Mesenchymal stem cell (in vitro differentiated cells and primary cell): ENCODE data around the gene CATSPER4.

Experiments
- DNase-seq: peaks from one replicate; pipeline ENCODE4 v3.0.0-alpha.2; 2013
- H2AFZ ChIP-seq: one replicate; pipeline ENCODE4 v1.6.1; 2013; ENCODE audit warnings: low read depth, mild to moderate bottlenecking, control low read depth, inconsistent platforms, low read length, moderate library complexity
- H2AK5ac ChIP-seq: 2 replicates; pipeline ENCODE4 v1.6.1; 2013; ENCODE audit warnings: low read length, moderate library complexity, mild to moderate bottlenecking, inconsistent platforms; ENCODE audit not compliant: severe bottlenecking
- H2BK120ac ChIP-seq: one replicate; pipeline ENCODE4 v1.6.1; 2013; ENCODE audit warnings: low read depth, mild to moderate bottlenecking, inconsistent platforms, low read length, moderate library complexity
- H2BK12ac ChIP-seq, 2 experiments: one replicate each; pipeline ENCODE4 v1.6.1; 2013; ENCODE audit warnings: inconsistent platforms in 2 of 2, low read length in 2 of 2, mild to moderate bottlenecking in 2 of 2, moderate library complexity in 2 of 2, control low read depth in 1 of 2
- H2BK15ac ChIP-seq: one replicate; pipeline ENCODE4 v1.6.1; 2013; ENCODE audit warnings: mild to moderate bottlenecking, low read depth, inconsistent platforms; ENCODE audit not compliant: poor library complexity, severe bottlenecking
- H2BK5ac ChIP-seq: 2 replicates; pipeline ENCODE4 v1.6.1; 2013; ENCODE audit warnings: low read depth, mild to moderate bottlenecking, low read length, control low read depth, inconsistent platforms; ENCODE audit not compliant: poor library complexity, severe bottlenecking
- H3K14ac ChIP-seq, 2 experiments: one replicate each; pipeline ENCODE4 v1.6.1; 2013; ENCODE audit warnings: inconsistent platforms in 2 of 2, low read length in 2 of 2, control low read depth in 1 of 2, mild to moderate bottlenecking in 1 of 2, moderate library complexity in 1 of 2
- H3K18ac ChIP-seq, 2 experiments: one replicate each; pipeline ENCODE4 v1.6.1; 2013; ENCODE audit warnings: inconsistent platforms in 2 of 2, low read length in 2 of 2, control low read depth in 1 of 2, low read depth in 1 of 2, mild to moderate bottlenecking in 1 of 2
- H3K23ac ChIP-seq, 2 experiments: one replicate each; pipeline ENCODE4 v1.6.1; 2013; ENCODE audit warnings: inconsistent platforms in 2 of 2, low read length in 2 of 2, mild to moderate bottlenecking in 2 of 2, moderate library complexity in 2 of 2, control low read depth in 1 of 2
- H3K27ac ChIP-seq: 2 replicates; pipeline ENCODE4 v1.5.1; 2013; ENCODE audit warnings: mild to moderate bottlenecking, moderate library complexity, low read length, control low read depth, inconsistent platforms; ENCODE audit not compliant: poor library complexity, severe bottlenecking
- H3K27me3 ChIP-seq, 2 experiments: 2 replicates each; pipeline versions ENCODE4 v1.6.1 to v1.7.0; 2013; ENCODE audit warnings: low read length in 2 of 2, mild to moderate bottlenecking in 2 of 2, moderate library complexity in 2 of 2, control low read depth in 1 of 2, inconsistent platforms in 1 of 2; ENCODE audit not compliant: control insufficient read depth in 1 of 2, insufficient read depth in 1 of 2
- H3K36me3 ChIP-seq, 2 experiments: 2 replicates each; pipeline versions ENCODE4 v1.6.1 to v1.7.0; 2013; ENCODE audit warnings: low read length in 2 of 2, control low read depth in 1 of 2, inconsistent platforms in 1 of 2, low read depth in 1 of 2, mild to moderate bottlenecking in 1 of 2; ENCODE audit not compliant: insufficient read depth in 2 of 2, control insufficient read depth in 1 of 2
- H3K4ac ChIP-seq, 2 experiments: one replicate each; pipeline ENCODE4 v1.6.1; 2013; ENCODE audit warnings: inconsistent platforms in 2 of 2, low read length in 2 of 2, mild to moderate bottlenecking in 2 of 2, moderate library complexity in 2 of 2, control low read depth in 1 of 2, low read depth in 1 of 2
- H3K4me1 ChIP-seq: 2 replicates; pipeline ENCODE4 v1.6.1; 2013; ENCODE audit warnings: low read depth, low read length, control low read depth; ENCODE audit not compliant: control insufficient read depth, insufficient read depth
- H3K4me2 ChIP-seq: 2 replicates; pipeline ENCODE4 v1.6.1; 2013; ENCODE audit warnings: low read length, mild to moderate bottlenecking, inconsistent platforms; ENCODE audit not compliant: poor library complexity, severe bottlenecking
- H3K4me3 ChIP-seq, 2 experiments: 2 replicates each; pipeline versions ENCODE4 v1.5.1 to v1.7.0; 2013; ENCODE audit warnings: low read length in 2 of 2, mild to moderate bottlenecking in 2 of 2, control low read depth in 1 of 2, low read depth in 1 of 2; ENCODE audit not compliant: insufficient read depth in 1 of 2
- H3K79me1 ChIP-seq: replicated peaks from 2 replicates; pipeline ENCODE4 v1.6.1; 2013; ENCODE audit warnings: mild to moderate bottlenecking, control low read depth, low read length, inconsistent platforms; ENCODE audit not compliant: poor library complexity, severe bottlenecking
- H3K9ac ChIP-seq: 2 replicates; pipeline ENCODE4 v1.7.0; 2013; ENCODE audit warnings: mild to moderate bottlenecking, low read length, moderate library complexity
- H3K9me3 ChIP-seq: 2 replicates; pipeline ENCODE4 v1.7.0; 2013; ENCODE audit warnings: mild to moderate bottlenecking, low read length; ENCODE audit not compliant: control insufficient read depth
- H4K8ac ChIP-seq: one replicate; pipeline ENCODE4 v1.6.1; 2013; ENCODE audit warnings: inconsistent platforms, mild to moderate bottlenecking, low read length, moderate library complexity
- H4K91ac ChIP-seq: one replicate; pipeline ENCODE4 v1.6.1; 2013; ENCODE audit warnings: mild to moderate bottlenecking, low read length, inconsistent platforms
- WGBS: methylation state at CpG from one replicate; pipeline ENCODE4 v1.1.7; 2013; ENCODE audit warnings: mixed read lengths; 5-methylcytosine and 5-hydroxymethylcytosine counted together

Gene CATSPER4

GRCh38 chr1:26156285-26157038 lies 33.9 kb upstream of the CATSPER4 start:
- Histone ChIP-seq H2AK5ac (no peak overlapping the region), H3K9ac (no peak overlapping the region), H3K27ac (no peak overlapping the region), H2AFZ (no peak overlapping the region), H3K4ac (no peak overlapping the region), H4K8ac (peak overlapping the region; percentile 36), H3K27me3 (peaks cover 73 to 82% of the 10 kb centered on the region in 2 experiments), H2BK12ac (no peak overlapping the region), H3K4me2 (no peak overlapping the region), H4K91ac (no peak overlapping the region), H3K4me1 (peaks cover 10% of the 10 kb centered on the region), H3K79me1 (no peaks in the 10 kb centered on the region), H3K4me3 (no peak overlapping the region), H3K14ac (no peak overlapping the region), H2BK5ac (no peak overlapping the region), H3K36me3 (no peaks in the 10 kb centered on the region), H3K9me3 (no peaks in the 10 kb centered on the region), H2BK120ac (no peak overlapping the region), H2BK15ac (peak overlapping the region; percentile 73), H3K18ac (peak overlapping the region in 1 of 2 experiments; percentile 5), H3K23ac (no peak overlapping the region)
- DNase-seq: no peak
- 14% methylated on average over 12 of the region's 12 CpGs for WGBS

- H3K27me3 ChIP-seq: peaks cover 80 to 87% of the 10 kb centered on the region in 2 experiments
- H2BK15ac ChIP-seq: no peak overlapping the region
- no peaks in the 10 kb centered on the region for H3K9me3 ChIP-seq
- H2AFZ ChIP-seq: no peak overlapping the region
- no peak overlapping the region for H3K18ac ChIP-seq
- H3K4me1 ChIP-seq: peaks cover 16% of the 10 kb centered on the region
- peak overlapping the region; percentile 13 for H2BK120ac ChIP-seq
- H2AK5ac ChIP-seq: no peak overlapping the region
- no peak overlapping the region for H2BK12ac ChIP-seq
- no peak overlapping the region for H3K23ac ChIP-seq
- H3K4me2 ChIP-seq: no peak overlapping the region
- no peak overlapping the region for H3K9ac ChIP-seq
- H2BK5ac ChIP-seq: no peak overlapping the region
- H3K36me3 ChIP-seq: no peaks in the 10 kb centered on the region
- 78% methylated on average over 5 of the region's 5 CpGs for WGBS
- no peak for DNase-seq
- H4K8ac ChIP-seq: no peak overlapping the region
- no peak overlapping the region for H4K91ac ChIP-seq
- H3K79me1 ChIP-seq: no peaks in the 10 kb centered on the region
- no peak overlapping the region for H3K14ac ChIP-seq
- H3K4ac ChIP-seq: no peak overlapping the region
- H3K27ac ChIP-seq: no peak overlapping the region
- H3K4me3 ChIP-seq: no peak overlapping the region
Observed at GRCh38 chr1:26158271-26158907, 32.0 kb upstream of the CATSPER4 start.

- no peak within 1 kb of the TSS for H2BK5ac ChIP-seq
- H3K4ac ChIP-seq: peak within 1 kb of the TSS; percentile 15 to 24
- no peak within 1 kb of the TSS for H3K4me3 ChIP-seq
- H2AFZ ChIP-seq: peak within 1 kb of the TSS; percentile 67
- no peaks in the 10 kb centered on the region for H3K79me1 ChIP-seq
- H3K9me3 ChIP-seq: no peaks in the 10 kb centered on the region
- H3K18ac ChIP-seq: peak within 1 kb of the TSS in 1 of 2 experiments; percentile 21
- peak within 1 kb of the TSS in 1 of 2 experiments; percentile 16 for H2BK12ac ChIP-seq
- H3K23ac ChIP-seq: peak within 1 kb of the TSS in 1 of 2 experiments; percentile 47
- no peak within 1 kb of the TSS for H3K27ac ChIP-seq
- H2BK15ac ChIP-seq: no peak within 1 kb of the TSS
- H2BK120ac ChIP-seq: peak within 1 kb of the TSS; percentile 13
- no peak within 1 kb of the TSS for H4K8ac ChIP-seq
- no peak within 1 kb of the TSS for H2AK5ac ChIP-seq
- H3K4me1 ChIP-seq: peaks cover 19% of the 10 kb centered on the region
- no peak for DNase-seq
- no peaks in the 10 kb centered on the region for H3K36me3 ChIP-seq
- WGBS: 38% methylated on average over 6 of the region's 6 CpGs
- peaks cover 79 to 86% of the 10 kb centered on the region in 2 experiments for H3K27me3 ChIP-seq
- H3K4me2 ChIP-seq: no peak within 1 kb of the TSS
- H3K9ac ChIP-seq: no peak within 1 kb of the TSS
- H4K91ac ChIP-seq: peak within 1 kb of the TSS; percentile 18
- H3K14ac ChIP-seq: no peak within 1 kb of the TSS
Observed at GRCh38 chr1:26158908-26159742, 31.3 kb upstream of the CATSPER4 start, which contains the start of gene FAM110D. Gene FAM110D (plus strand): TSS chr1:26159079. CDS start chr1:26161292, 2,213 bp downstream.

GRCh38 chr1:26159743-26160039 lies 30.7 kb upstream of the CATSPER4 start:
- peaks cover 73 to 85% of the 10 kb centered on the region in 2 experiments for H3K27me3 ChIP-seq
- H3K4me3 ChIP-seq: no peak overlapping the region
- no peak overlapping the region for H4K91ac ChIP-seq
- no peak overlapping the region for H2BK120ac ChIP-seq
- no peak overlapping the region for H2BK12ac ChIP-seq
- no peak overlapping the region for H2BK5ac ChIP-seq
- no peak overlapping the region for H2AK5ac ChIP-seq
- no peak overlapping the region for H3K4me2 ChIP-seq
- no peak for DNase-seq
- H3K9me3 ChIP-seq: no peaks in the 10 kb centered on the region
- H2BK15ac ChIP-seq: no peak overlapping the region
- H2AFZ ChIP-seq: no peak overlapping the region
- no peaks in the 10 kb centered on the region for H3K36me3 ChIP-seq
- H3K14ac ChIP-seq: no peak overlapping the region
- H3K27ac ChIP-seq: no peak overlapping the region
- 52% methylated on average over 4 of the region's 4 CpGs for whole genome bisulfite sequencing
- H3K23ac ChIP-seq: no peak overlapping the region
- no peak overlapping the region for H3K4ac ChIP-seq
- no peak overlapping the region for H3K18ac ChIP-seq
- no peak overlapping the region for H4K8ac ChIP-seq
- no peaks in the 10 kb centered on the region for H3K79me1 ChIP-seq
- no peak overlapping the region for H3K9ac ChIP-seq
- peaks cover 23% of the 10 kb centered on the region for H3K4me1 ChIP-seq
